Activated CD4-positive, alpha-beta T cell treated with anti-CD3 and anti-CD28 coated beads, Interleukin-2, amount 50 U/mL, for 48 hours (primary cell): ENCODE results near the gene PPP3R2.
"Not testable (repeated sequence)": the region's sequence is repeated elsewhere in the genome, so short reads cannot be mapped to it uniquely, and the experiment has no call there.

Experiments
- DNase-seq, 2 experiments: peaks; one replicate each; pipeline ENCODE4 v3.0.0-alpha.2; 2020

PPP3R2 gene, protein sequence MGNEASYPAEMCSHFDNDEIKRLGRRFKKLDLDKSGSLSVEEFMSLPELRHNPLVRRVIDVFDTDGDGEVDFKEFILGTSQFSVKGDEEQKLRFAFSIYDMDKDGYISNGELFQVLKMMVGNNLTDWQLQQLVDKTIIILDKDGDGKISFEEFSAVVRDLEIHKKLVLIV

DNA sequence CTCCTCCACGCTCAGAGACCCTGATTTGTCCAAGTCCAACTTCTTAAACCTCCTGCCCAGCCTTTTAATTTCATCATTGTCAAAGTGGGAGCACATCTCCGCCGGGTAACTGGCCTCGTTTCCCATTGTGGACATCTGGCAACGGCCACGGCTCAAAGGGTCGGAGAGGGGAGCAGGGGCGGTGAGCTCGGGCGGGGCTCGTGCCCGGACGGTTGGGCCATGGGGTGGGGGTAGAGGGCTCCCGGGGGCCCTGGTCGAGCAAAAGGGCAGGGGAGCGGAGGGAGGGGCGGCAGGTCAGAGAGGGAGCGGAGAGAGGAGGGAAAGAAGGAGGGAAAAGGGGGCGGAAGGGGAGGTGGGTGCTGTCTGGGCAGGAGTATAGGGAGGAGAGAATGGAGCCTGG, at the start of gene PPP3R2:
Gene PPP3R2 (minus strand): TSS at position 174 of the 400 bp plus-strand sequence. CDS start 48 bp downstream, at position 126.
- no peak for DNase-seq

- no peak for DNase-seq
These were observed 45.3 kb upstream of the PPP3R2 start for GRCh38 chr9:101639785-101640665.

GRCh38 chr9:101639311-101639710, 44.5 kb upstream of the PPP3R2 start:
- no peak for DNase-seq

- DNase-seq, result no peak
These were observed 41.5 kb upstream of the PPP3R2 start for GRCh38 chr9:101636247-101636646.

DNA sequence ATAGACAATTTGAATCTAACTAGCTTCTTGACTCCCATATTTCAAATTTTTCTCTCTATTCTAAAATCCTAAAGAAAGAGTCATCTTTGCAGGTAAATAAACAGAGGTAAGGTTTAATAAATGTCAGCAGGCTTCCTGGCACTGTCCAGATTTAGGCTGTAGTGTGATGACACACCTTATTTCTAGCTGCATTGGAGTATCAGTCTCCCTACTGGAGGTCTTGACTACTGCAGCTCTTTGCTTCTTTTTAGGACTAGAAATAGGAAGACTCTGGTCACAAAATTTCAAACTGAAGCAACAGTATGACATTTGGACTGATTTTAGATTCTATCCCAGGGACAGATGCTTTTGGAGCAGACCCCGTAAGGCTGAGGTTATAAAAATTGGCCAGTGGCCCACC, 40.7 kb upstream of the PPP3R2 start:
- DNase-seq, result no peak

GRCh38 chr9:101634741-101635409, 40.1 kb upstream of the PPP3R2 start:
- no peak for DNase-seq

GRCh38 chr9:101632611-101633010, 37.8 kb upstream of the PPP3R2 start:
- DNase-seq, result no peak

- no peak for DNase-seq
These were observed 37.1 kb upstream of the PPP3R2 start for GRCh38 chr9:101631892-101632291.

DNA sequence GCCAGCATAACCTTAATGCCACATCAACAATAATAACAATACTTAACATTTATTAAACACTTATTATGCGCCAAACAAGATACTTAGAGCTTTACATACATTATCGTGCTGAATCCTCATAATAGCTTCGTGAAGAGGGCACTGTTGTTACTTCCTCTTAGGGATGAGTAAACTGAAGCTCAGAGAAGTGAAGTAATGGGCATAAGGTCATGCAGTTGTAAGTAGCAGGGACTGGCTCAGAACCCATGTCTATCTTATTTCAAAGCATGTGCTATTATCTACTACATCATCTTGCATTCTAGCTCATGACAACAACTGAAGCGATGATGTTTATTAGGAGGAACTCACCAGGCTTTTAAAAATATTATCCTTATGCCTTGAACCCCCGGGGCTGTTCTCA, 34.9 kb upstream of the PPP3R2 start:
- DNase-seq, result no peak

DNA sequence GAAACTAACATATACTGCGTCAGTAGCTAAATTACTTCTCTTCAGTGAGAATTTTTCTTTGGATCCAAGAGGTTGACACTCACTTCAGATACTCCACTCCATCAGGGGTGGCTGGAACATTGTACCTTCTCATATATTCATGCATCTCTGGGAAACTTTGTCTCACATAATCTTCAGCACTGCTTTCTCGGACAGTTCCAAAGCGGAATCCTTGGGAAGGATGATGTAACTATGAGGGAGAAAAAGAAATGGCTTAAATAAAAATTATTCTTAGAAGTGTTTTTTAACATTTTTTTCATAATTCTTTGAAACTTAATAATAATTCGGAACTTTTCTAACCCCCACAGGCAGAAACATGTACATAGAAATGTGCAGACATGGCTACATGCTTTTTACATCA, 33.4 kb upstream of the PPP3R2 start:
- DNase-seq, result no peak

- peak in 1 of 2 experiments; percentile 6 for DNase-seq
These were observed 31.5 kb upstream of the PPP3R2 start for GRCh38 chr9:101626295-101626694.

DNA sequence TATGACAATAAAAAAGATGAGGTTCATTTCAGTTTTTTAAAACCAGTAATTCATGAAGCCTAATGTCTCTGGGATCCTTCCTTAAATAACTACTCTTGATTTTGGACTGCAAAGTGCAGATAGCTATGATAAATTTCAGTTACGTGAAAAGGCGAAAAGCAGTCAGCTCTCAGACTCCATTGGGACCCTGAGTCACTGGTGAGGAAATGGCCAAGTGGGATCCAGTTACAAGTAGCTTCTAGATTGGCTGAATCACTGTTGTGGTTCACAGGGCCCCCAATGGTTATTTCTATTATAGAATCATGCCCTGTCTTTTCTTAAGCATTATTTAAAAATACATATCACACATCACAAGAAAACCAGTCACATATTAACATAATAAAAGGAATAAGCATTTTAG, 31.1 kb upstream of the PPP3R2 start:
- DNase-seq, result no peak

DNA sequence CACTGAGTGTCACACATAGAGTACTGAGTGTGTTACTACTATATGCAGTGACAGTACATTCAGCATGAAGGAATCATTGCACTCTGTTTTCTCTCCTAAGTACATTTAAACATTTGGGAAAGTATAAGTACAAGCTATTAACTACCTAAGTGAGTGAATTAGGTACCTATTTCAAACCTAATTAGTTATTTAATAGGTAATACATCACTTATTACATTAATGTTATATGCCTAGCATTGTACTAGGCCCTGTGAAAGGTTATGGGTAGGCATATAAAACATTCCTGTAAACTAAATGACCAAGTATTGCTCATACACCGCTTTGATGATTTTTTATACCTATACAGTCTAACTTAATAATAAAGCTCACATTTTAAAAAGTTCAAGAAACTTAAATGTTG, 25.7 kb upstream of the PPP3R2 start:
- no peak for DNase-seq

- no peak for DNase-seq
These were observed 23.9 kb upstream of the PPP3R2 start for GRCh38 chr9:101618698-101619097.

DNA sequence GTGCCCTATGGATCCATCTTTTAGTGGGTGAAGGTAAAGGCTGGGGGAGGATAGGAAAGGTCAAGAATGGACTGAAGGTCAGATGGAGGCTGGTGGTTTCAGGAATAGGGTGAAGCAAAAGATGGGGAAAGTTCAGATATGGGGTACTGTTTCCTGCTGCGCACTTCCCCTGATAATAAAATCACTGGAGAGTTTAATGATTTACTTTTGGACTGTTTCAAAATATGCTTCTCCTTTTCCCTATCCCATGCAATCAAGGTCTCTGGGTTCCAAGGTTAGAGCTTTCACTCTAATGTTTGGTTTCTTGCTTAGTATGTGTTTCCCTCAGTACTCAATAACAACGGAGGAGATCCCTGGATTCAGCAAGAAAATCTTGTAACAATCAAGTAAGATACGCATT, 10.8 kb upstream of the PPP3R2 start:
- DNase-seq, result no peak

- no peak for DNase-seq
These were observed 9.5 kb upstream of the PPP3R2 start for GRCh38 chr9:101604296-101604695.

DNA sequence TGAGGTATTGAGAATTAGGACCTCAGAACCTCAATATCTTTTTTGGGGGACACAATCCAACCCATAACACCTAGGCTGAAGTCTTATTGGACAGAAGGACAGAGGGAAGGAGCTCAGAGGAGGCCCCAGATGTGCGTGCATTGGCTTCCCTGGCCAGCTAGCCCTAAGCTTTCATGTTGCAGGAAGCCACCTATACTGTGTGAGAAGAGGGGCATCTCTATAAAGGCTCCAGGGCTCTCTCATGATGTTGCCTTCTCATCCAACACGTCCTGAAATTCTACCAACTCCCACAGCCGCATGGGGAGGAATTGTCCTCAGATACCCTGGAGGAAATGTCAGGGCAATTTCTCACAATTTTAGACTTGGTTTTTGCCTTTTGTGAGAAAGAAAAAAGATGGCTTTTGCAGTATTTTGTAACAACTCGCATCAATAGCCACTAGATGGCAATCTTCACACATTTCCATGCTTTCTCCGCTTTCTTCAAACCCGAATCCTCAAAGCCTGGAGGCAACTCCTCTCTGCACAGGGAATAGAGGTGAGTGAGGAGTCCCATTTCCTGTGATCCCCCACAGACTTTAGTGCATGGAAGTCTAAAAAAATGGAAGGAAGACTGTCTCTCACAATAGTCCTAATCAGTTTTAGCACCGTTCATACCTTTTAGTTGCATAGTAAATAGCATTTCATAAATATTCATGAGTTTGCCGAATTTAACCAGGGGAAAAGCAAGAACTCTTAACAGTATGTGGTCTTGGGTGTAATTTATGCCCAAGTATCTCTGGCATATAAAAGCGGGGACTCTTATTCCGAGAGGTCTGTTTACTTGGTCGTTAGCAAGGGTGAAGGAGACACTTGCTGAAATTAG, 7.4 kb upstream of the PPP3R2 start:
- DNase-seq, result peak in 1 of 2 experiments; percentile 5

DNA sequence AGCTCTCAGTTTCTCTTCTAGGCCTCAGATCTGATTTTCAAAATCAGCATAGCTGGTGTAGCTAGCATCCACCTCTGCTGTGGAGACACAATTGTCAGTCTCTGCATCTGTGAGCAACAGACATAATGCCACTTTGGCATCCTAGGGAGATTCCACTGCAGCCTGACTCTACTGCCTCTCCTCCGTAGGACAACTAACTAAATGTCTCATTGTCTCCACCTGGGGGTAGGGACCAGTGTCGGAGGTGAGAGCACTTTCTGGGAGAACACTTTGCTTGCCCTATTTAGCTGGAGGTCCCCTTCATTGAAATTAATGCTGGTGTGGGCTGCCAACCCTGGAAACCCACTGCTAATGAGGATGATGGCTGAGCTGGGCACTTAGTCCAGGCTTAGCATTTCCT, 1.4 kb downstream of the PPP3R2 start:
- DNase-seq, result no peak

- no peak for DNase-seq
These were observed 2.0 kb downstream of the PPP3R2 start for GRCh38 chr9:101592788-101593187.

DNA sequence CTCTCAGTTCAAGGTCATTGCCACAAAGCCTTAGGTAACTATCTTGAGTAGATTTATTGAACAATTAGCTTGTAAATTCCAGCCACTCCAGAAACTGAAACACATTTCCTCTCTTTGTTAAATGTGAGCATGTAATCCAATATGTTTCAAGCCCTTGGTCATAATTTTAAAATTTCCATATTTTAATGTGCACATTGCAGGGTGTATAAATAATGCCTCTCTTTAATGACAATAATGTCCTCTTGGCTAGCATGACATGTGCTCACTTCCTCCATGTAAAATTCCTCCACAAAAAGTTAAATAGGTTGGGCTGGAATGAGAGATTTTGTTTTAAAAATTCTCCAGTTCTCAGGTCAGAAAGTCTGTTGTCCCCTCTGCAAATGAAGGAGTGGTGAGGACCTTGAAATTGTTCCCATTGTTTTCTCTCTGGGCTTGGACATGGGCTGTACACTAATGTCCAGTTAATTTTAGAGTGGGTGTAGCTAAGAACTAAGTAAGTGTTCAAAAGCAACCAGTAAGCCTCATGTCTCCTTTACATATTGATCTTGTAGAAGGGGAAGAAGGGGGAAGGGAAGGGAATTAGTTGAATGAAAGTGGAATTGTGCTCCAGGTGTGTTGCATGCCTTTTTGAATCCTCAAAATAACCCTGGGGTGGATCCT, 2.9 kb downstream of the PPP3R2 start:
- no peak for DNase-seq

DNA sequence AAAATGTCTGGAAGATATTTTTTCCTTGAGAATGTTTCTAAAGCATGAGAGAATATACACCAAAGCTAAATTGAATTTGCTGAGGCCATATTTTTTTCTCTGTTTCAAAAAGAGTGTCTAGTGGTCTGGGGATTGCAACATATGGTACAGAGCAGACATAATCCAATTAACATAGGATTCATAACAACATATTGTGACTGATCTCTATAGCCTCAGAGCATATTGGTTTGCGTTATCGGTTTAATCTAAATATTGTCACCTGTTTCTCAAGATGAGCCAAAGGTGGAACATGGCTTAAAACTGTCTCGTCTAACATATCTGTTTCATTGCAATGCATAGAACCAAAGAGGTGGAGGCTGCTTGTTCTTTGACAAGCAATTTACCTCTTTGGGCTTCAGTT, 3.9 kb downstream of the PPP3R2 start:
- no peak for DNase-seq

- not testable (repeated sequence) for DNase-seq
These were observed 4.7 kb downstream of the PPP3R2 start for GRCh38 chr9:101590074-101590473.
